Right lobe of liver (tissue), 4 donors: Measurements from ENCODE around the gene HSD17B11.
"Not testable (repeated sequence)": the region's sequence is repeated elsewhere in the genome, so short reads cannot be mapped to it uniquely, and the experiment has no call there.

Experiments used
- CTCF ChIP-seq, 4 donors: fragments of 200-600 bp in 3 of 4; fragments of 450-650 bp in 1 of 4; IDR thresholded peaks; one replicate each; pipeline versions ENCODE4 v1.5.1 to v1.8.0; 2016 to 2022; ENCODE audit warnings: antibody characterized with exemption in 4 of 4, mild to moderate bottlenecking in 2 of 4
- POLR2A ChIP-seq: fragments of 450-650 bp; IDR thresholded peaks from one replicate; pipeline ENCODE4 v1.6.1; 2017; ENCODE audit warnings: antibody characterized with exemption, mild to moderate bottlenecking
- donor health status: DM: no; HTN: no; CAD: no.
- donor health status: DM: no; HTN: no; CAD: no.
- donor health status: DM: no; HTN: yes; CAD: no.

DNA sequence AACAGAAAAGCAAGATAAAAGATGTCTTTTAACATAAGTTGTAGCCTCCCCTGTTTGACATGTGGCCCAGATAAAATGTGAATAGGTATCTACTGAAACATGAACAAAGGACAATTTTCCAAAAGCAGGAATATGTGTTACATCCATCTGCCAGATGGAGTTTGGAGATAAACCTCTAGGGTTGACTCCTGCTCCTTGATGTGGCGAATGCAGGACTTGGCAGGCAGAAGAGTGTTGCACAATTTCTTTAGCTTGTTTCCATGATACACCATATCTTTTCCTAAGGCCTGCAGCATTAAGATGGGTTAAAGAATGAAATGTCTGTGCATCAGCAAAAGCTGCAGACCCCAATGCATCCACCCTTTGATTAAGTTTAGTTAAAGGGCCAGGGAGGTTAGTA lies 12.7 kb upstream of the HSD17B11 start:
- not testable (repeated sequence) for TF ChIP-seq CTCF (IDR thresholded peaks at IDR 0.05); POLR2A
